ENCODE measurements around the gene ACO2.
A peak's percentile ranks its signal among the peaks of the same experiment; 100 is the strongest.

- peak in 1 of 2 donors; percentile 4 for TF ChIP-seq POLR2A (IDR thresholded peaks at IDR 0.05)
- TF ChIP-seq CTCF (IDR thresholded peaks at IDR 0.05): no peak
- TF ChIP-seq POLR2AphosphoS5 (IDR thresholded peaks at IDR 0.05; ENCODE audit: insufficient read depth in 1 of 2, low read depth in 1 of 2): peak in 1 of 2 donors; percentile 58
Measured at GRCh38 chr22:41574847-41575381, 106.0 kb downstream of the ACO2 start.
